Measurements from ENCODE around the gene NWD2.

NWD2 gene

DNA sequence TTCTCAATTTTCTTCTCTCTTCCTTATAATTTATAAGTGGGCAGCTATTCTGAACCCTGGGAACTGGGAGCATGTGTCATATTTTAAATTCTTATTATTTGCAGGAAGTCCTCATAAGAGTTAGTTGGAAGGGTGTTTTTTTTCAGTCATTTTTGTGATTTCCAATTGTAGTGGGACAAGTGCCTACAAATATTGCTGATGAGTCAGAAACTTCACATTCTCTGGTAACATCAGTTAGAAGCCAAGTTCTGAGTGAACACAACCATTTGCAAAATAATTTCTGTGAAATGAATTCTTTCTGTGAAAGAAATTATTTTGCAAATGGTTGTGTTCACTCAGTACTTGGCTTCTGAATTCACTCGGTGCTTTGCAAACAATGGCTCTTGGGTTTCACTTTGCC is 20.8 kb upstream of the NWD2 start (continued):
- TF ChIP-seq, protein P1, sequence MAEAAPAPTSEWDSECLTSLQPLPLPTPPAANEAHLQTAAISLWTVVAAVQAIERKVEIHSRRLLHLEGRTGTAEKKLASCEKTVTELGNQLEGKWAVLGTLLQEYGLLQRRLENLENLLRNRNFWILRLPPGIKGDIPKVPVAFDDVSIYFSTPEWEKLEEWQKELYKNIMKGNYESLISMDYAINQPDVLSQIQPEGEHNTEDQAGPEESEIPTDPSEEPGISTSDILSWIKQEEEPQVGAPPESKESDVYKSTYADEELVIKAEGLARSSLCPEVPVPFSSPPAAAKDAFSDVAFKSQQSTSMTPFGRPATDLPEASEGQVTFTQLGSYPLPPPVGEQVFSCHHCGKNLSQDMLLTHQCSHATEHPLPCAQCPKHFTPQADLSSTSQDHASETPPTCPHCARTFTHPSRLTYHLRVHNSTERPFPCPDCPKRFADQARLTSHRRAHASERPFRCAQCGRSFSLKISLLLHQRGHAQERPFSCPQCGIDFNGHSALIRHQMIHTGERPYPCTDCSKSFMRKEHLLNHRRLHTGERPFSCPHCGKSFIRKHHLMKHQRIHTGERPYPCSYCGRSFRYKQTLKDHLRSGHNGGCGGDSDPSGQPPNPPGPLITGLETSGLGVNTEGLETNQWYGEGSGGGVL (tag by site-specific recombination; IDR thresholded peaks at IDR 0.05): no peak
- TF ChIP-seq ZNF366 (tag by site-specific recombination; conservative IDR thresholded peaks at IDR 0.05) (no peak), ZSCAN16 (tag by site-specific recombination; IDR thresholded peaks at IDR 0.05) (no peak), ZNF350 (tag by site-specific recombination; IDR thresholded peaks at IDR 0.05) (no peak), ZNF354C (tag by site-specific recombination; IDR thresholded peaks at IDR 0.05; ENCODE audit: borderline replicate concordance, low read depth) (no peak)
- TF ChIP-seq, protein P2, sequence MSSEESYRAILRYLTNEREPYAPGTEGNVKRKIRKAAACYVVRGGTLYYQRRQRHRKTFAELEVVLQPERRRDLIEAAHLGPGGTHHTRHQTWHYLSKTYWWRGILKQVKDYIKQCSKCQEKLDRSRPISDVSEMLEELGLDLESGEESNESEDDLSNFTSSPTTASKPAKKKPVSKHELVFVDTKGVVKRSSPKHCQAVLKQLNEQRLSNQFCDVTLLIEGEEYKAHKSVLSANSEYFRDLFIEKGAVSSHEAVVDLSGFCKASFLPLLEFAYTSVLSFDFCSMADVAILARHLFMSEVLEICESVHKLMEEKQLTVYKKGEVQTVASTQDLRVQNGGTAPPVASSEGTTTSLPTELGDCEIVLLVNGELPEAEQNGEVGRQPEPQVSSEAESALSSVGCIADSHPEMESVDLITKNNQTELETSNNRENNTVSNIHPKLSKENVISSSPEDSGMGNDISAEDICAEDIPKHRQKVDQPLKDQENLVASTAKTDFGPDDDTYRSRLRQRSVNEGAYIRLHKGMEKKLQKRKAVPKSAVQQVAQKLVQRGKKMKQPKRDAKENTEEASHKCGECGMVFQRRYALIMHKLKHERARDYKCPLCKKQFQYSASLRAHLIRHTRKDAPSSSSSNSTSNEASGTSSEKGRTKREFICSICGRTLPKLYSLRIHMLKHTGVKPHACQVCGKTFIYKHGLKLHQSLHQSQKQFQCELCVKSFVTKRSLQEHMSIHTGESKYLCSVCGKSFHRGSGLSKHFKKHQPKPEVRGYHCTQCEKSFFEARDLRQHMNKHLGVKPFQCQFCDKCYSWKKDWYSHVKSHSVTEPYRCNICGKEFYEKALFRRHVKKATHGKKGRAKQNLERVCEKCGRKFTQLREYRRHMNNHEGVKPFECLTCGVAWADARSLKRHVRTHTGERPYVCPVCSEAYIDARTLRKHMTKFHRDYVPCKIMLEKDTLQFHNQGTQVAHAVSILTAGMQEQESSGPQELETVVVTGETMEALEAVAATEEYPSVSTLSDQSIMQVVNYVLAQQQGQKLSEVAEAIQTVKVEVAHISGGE (tag by site-specific recombination; conservative IDR thresholded peaks at IDR 0.05; ENCODE audit: low read depth): no peak

DNA sequence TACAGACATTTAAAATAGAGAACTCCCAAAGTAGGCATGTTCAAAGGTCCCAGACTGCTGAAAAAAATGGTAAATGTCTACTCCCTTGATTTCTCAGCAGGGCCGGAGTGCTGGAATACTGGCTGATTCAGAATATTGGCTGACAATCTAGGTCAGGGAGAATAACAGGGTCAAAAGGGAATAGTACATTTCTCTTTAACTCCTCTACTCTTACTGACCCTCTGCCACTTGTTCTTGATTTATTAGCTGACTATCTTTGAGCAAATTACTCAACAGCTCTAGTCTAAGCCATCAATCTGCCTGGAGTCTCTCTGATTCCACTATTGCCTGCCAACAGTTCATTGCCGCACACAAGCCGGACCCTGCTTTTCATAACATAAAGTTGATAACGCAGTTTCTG is 19.7 kb upstream of the NWD2 start:
- TF ChIP-seq OVOL3 (tag by site-specific recombination; IDR thresholded peaks at IDR 0.05) (no peak), WT1 (tag by site-specific recombination; IDR thresholded peaks at IDR 0.05) (no peak), FEZF1 (tag by site-specific recombination; IDR thresholded peaks at IDR 0.05) (no peak), ZNF585B (tag by site-specific recombination; IDR thresholded peaks at IDR 0.05) (no peak), ZNF174 (tag by site-specific recombination; IDR thresholded peaks at IDR 0.05) (no peak), ZNF324 (tag by site-specific recombination; IDR thresholded peaks at IDR 0.05) (no peak), ZNF391 (tag by site-specific recombination; IDR thresholded peaks at IDR 0.05; ENCODE audit: borderline replicate concordance, low read depth) (no peak)
- TF ChIP-seq, protein P3, sequence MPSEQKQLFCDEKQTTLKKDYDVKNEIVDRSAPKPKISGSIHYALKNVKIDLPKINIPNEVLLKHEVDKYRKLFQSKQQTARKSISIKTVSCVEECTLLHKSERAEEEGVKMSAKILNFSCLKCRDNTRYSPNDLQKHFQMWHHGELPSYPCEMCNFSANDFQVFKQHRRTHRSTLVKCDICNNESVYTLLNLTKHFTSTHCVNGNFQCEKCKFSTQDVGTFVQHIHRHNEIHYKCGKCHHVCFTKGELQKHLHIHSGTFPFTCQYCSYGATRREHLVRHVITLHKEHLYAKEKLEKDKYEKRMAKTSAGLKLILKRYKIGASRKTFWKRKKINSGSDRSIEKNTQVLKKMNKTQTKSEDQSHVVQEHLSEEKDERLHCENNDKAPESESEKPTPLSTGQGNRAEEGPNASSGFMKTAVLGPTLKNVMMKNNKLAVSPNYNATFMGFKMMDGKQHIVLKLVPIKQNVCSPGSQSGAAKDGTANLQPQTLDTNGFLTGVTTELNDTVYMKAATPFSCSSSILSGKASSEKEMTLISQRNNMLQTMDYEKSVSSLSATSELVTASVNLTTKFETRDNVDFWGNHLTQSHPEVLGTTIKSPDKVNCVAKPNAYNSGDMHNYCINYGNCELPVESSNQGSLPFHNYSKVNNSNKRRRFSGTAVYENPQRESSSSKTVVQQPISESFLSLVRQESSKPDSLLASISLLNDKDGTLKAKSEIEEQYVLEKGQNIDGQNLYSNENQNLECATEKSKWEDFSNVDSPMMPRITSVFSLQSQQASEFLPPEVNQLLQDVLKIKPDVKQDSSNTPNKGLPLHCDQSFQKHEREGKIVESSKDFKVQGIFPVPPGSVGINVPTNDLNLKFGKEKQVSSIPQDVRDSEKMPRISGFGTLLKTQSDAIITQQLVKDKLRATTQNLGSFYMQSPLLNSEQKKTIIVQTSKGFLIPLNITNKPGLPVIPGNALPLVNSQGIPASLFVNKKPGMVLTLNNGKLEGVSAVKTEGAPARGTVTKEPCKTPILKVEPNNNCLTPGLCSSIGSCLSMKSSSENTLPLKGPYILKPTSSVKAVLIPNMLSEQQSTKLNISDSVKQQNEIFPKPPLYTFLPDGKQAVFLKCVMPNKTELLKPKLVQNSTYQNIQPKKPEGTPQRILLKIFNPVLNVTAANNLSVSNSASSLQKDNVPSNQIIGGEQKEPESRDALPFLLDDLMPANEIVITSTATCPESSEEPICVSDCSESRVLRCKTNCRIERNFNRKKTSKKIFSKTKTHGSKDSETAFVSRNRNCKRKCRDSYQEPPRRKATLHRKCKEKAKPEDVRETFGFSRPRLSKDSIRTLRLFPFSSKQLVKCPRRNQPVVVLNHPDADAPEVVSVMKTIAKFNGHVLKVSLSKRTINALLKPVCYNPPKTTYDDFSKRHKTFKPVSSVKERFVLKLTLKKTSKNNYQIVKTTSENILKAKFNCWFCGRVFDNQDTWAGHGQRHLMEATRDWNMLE (tag by site-specific recombination; conservative IDR thresholded peaks at IDR 0.05; ENCODE audit: low read depth): no peak
- H3K9me3 ChIP-seq (ENCODE audit: control insufficient read depth, insufficient read depth, low read depth, low read length): no peaks in the 10 kb centered on the region
- H3K27ac ChIP-seq (ENCODE audit: extremely low read depth, low read depth, low read length): no peak overlapping the region
- H3K36me3 ChIP-seq (ENCODE audit: control insufficient read depth in 2 of 2, insufficient read depth in 1 of 2, low read length in 2 of 2): no peaks in the 10 kb centered on the region
- ChIA-PET POLR2A (no interaction called here), CTCF (no interaction called here)
- H3K4me1 ChIP-seq (ENCODE audit: control insufficient read depth, insufficient read depth, low read length): no peaks in the 10 kb centered on the region
- H3K4me3 ChIP-seq (ENCODE audit: low read depth, low read length): no peak overlapping the region
